Measurements from ENCODE around the gene EBF3. TPM values are rescaled to one million over a fixed set of nuclear protein-coding genes. Genes with fewer than 3 reads are reported as not detected.

EBF3 gene
- total RNA-seq, result 0.07 and 0.14 TPM in 2 replicates

- no peak for DNase-seq (ENCODE audit: low read depth, low spot score)
Observed at GRCh38 chr10:129963641-129964501, at the start of gene EBF3. TSS of gene EBF3 (minus strand) at chr10:129964274. CDS start at chr10:129963768, 506 bp downstream.

DNA sequence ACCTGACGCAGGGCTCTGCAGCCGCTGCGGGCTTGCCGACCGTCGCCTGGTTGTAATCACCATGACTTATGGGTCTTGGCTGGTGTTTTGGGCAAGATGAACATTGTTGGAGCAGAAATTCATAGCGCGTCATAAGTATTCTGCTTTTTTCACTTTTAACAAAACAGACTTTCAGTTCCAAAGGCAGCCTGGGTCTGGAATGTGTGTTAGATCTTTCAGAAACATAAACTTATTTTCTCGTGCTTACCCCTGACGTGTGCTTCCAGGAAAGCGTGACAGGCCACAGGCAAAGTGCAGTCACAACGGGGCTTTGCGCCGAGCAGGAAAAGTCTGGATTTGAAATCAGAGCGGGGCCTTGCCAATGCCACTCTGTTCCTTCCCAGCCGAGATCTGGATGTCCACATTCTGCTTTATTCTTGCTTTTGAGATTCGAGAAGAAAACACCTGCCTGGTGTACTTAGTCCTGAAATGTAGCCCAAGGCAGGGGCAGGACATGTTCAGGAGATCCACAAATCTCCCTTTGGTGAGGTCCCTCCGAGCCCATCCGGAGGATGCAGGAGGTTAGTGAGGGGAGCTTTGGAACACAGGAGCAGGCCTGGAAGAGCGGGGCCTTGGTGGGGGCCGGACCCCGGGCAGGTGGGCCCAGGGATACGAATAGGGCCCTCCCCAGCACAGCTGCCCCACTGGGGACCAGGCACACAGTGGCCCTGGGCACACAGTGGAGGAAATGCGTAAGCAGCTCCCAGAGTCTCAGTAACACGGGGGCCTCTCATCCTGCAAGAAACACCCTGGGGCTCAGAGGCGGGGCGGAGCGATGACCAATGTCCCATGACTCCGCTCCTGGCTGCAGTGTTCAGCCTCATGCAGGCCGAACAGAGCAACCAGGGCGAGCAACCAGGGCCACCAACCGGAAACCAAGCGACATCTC lies 49.5 kb upstream of the EBF3 start:
- DNase-seq (ENCODE audit: low read depth, low spot score), result no peak

GRCh38 chr10:130012129-130012528 lies 48.1 kb upstream of the EBF3 start:
- DNase-seq (ENCODE audit: low read depth, low spot score), result no peak

DNA sequence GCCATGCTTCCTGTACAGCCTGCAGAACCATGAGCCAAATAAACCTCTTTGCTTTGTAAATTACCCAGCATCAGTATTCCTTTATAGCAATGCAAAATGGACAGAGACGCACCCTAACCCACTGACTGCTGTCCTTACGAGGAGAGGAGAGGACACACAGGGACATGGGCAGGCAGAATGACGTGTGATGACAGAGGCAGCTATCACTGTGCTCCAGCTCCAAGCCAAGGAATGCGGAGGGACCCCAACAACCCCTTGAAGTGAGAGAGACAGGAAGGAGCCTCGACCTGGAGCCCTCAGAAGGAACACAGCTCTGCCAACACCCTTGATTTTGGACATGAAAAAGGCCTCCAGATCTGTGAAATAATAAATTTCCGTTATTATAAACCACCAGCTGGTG lies 46.6 kb upstream of the EBF3 start:
- DNase-seq (ENCODE audit: low read depth, low spot score), result no peak

- no peak for DNase-seq (ENCODE audit: low read depth, low spot score)
Observed at GRCh38 chr10:130009228-130009627, 45.2 kb upstream of the EBF3 start.

DNA sequence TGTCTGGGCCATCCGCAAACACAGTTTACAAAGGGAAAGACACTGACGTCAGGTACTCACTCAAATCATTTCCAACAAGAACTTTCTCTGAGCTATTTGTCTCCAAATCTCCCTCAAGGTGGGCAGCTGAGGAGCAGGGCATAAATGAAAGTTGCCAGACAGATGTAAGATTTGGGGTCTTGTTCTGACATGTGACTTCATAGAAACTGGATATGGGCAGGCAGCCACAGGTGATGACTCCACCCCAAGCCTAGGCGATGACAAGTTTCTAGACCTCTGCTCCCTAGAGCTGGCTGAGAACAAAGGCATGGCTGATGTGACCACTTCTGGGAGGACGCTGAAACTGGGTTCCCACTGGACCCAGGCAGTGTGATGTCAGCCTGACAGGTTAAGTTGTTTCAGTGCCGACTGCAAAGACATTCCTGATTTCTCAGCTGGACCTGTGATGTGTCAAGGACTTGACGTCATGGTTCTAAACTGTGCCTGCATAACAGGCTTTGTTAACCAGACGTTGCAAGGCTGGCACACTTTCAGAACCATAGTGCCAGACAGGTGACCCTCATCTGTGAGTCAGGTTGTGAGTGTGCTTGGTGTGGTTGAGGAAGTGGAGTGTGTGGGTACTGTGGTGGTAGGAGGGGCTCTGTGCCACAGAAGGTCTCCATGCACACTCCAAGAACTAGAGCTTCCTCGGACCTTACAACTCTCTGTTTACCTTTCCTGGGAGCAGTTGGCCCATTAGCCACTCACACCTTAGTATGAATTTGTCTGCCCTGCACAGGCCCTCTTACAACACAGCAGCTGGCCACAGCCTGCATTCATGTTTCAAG lies 39.9 kb upstream of the EBF3 start:
- DNase-seq (ENCODE audit: low read depth, low spot score), result no peak

DNA sequence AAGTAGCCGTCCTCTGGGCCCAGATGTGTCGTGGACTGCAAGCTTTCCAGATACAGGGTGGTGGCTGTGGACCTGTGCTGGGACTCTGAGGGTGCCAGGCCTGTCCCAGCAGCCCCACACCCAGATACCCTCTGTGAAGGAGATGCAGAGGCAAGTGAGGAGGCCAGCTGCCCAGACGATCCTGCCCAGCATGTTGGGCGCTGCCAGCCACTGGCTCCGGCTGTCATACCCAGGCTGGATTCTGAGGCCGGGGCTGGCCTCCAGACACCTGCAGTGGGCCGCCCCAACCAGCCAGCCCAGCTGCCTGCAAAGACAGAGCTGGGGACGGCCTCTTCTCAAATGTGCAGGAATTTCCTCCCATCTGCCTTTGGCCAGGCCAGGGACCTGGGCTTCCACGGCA lies 39.1 kb upstream of the EBF3 start:
- no peak for DNase-seq (ENCODE audit: low read depth, low spot score)

- DNase-seq (ENCODE audit: low read depth, low spot score), result no peak
Observed at GRCh38 chr10:130002606-130003005, 38.5 kb upstream of the EBF3 start.

GRCh38 chr10:130000918-130001317 lies 36.8 kb upstream of the EBF3 start:
- DNase-seq (ENCODE audit: low read depth, low spot score), result no peak

DNA sequence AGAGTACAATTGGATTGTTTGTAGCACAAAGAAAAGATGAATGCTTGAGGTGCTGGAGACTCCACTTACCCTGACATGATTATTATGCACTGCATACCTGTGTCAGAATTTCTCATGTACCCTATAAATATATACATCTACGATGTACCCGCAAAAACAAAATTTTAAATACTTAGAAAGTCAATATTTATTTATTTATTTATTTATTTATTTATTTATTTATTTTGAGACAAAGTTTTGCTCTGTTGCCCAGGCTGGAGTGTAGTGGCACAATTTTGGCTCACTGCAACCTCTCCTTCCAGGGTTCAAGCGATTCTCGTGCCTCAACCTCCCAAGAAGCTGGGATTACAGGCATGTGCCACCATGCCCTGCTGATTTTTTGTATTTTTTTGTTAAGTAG lies 35.1 kb upstream of the EBF3 start:
- DNase-seq (ENCODE audit: low read depth, low spot score), result no peak

DNA sequence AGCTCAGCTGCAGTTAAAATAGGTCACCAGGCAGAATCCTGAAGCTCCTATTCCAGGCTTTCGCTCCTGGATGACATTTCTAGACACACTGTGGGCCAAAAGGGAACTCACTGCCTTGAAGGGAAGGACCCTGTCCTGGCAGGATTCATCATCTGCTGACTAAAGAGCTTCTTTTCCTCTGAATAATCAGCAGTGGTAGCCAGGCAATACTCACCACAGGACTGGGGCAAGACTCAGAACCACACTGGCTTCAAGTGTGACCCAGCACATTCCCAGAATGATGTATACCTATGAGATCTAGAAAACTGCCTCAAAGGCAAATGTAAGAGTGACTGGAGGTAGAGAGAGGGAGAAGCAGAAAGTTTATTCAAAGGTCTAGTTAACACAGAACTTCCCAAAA lies 29.5 kb upstream of the EBF3 start:
- no peak for DNase-seq (ENCODE audit: low read depth, low spot score)

DNA sequence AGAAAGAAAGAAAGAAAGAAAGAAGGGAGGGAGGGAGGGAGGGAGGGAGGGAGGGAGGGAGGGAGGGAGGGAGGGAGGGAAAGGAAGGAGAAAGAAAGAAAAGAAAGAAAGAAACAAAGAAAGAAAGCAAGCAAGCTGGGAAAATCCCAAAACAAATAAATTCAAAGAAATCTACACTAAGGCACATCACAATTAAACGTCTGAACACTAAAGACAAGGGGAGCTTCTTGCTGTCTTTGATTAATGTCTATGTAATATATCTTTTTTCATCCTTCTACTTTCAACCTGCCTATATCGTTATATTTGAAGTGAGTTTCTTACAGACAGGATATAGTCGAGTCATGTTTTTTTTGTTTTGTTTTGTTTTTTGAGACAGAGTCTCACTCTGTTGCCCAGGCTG lies 28.3 kb upstream of the EBF3 start:
- no peak for DNase-seq (ENCODE audit: low read depth, low spot score)

GRCh38 chr10:129982825-129983224 lies 18.8 kb upstream of the EBF3 start:
- no peak for DNase-seq (ENCODE audit: low read depth, low spot score)

- no peak for DNase-seq (ENCODE audit: low read depth, low spot score)
Observed at GRCh38 chr10:129978980-129979379, 14.9 kb upstream of the EBF3 start.

DNA sequence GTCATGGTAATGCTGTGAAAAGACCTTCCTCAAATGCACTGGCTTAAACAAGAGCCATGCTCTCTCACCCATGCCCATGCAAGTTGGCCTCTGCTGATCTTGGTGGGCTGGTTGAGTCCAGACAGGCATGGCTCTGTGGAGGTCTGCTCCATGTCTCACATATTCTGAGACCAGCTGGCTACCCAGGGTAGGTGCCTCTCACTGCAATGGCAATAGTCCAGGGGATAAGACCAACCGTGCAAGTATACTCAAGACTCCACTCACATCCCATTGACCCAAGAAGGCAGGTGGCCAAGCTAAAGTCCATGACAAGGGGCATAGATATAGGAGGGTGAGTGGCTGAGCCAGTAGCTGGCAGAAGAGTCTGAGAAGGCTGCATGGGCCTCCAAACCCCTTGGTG lies 14.2 kb upstream of the EBF3 start:
- DNase-seq (ENCODE audit: low read depth, low spot score), result no peak

GRCh38 chr10:129977794-129978193 lies 13.7 kb upstream of the EBF3 start:
- no peak for DNase-seq (ENCODE audit: low read depth, low spot score)

GRCh38 chr10:129973674-129974059 lies 9.6 kb upstream of the EBF3 start:
- DNase-seq (ENCODE audit: low read depth, low spot score), result no peak

DNA sequence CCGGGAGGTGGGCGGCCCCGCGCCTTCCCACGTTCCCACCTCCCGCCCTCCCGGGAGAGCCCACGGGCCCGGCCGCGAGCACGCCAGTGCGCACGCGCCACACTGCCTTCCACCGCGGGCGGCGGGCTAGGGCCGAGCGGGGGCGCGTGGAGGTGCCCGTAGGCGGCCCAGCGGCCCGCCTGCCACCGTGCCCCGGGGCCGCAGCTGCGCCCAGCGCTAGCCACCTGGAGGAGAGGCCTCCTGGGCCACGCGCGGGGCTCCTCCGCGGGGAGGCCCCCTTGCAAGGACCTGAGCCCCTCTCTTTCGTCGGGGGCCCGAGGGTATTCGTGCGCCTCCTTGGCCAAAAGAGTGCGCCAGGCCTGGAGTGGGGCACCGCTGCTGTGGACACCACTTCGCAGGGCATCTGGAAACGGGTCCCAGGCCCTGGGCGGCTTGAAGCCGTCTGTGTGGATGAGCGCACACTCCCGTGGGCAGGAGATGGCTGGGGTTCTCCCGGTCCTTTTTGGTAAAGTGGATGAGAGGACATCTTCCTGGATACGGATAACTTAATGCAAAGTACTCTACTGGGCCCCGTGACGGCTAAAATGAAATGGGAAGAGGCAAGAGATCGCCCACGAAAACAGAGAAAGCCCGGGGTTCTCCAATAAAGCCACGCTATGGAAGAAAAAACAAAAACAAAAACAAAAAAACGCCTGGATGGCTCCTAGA lies 9.0 kb upstream of the EBF3 start:
- no peak for DNase-seq (ENCODE audit: low read depth, low spot score)

DNA sequence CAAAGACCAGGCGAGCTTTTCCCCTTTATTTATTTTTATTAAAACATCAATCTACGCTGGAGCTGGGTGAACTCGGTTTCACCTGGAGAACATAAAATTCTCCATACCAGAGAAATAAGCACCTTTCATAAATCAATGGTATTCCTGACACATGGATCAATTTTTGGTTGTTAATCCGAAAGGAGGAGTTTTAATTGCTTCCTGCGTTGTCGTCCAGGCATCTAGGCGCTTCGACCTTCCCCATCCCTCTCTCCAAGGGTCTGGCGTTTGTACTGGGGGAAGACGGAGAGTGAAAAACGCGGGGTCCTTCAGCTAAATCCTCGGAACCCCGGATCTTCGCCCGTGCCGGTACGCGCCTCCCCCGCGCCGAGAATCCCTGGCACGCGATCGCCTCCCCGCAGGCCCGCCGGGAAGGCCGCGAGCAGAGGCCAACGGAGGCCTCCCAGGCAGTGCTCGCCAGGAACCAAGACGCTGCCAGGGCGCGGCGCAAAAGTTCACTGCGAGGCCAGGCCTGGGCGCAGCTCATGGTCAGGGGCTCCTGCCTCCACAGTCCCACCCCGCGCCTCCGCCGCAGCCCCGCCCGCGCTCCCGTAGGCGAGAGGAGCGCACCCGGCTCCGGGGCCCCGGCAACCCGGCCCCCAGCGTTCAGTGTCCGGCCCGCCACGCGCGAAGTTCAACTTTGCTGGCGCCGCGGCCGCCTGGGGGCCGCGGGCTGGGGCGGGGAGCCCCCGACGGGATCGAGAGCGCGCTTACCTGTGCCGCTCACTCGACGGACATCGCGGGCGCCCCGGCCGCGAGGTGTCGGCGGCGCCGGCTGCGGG lies 8.3 kb upstream of the EBF3 start:
- DNase-seq (ENCODE audit: low read depth, low spot score), result no peak
